Chondrocyte (in vitro differentiated cells): ENCODE measurements around the gene MCCC2. TPM values are rescaled to one million over a fixed set of nuclear protein-coding genes. Genes with fewer than 3 reads are reported as not detected.

Source experiments
- DNase-seq: peaks from one replicate; pipeline ENCODE4 v3.0.0; 2021; ENCODE audit warnings: mixed read lengths, low spot score
- H3K27ac Mint-ChIP-seq: one replicate; pipeline ENCODE4 v1.8.0; 2021; ENCODE audit warnings: mild to moderate bottlenecking, moderate library complexity, mixed read lengths; ENCODE audit not compliant: unreplicated experiment
- H3K27me3 Mint-ChIP-seq: 2 replicates; pipeline ENCODE4 v1.8.0; 2021; ENCODE audit warnings: low read depth, mixed read lengths
- H3K36me3 Mint-ChIP-seq: 2 replicates; pipeline ENCODE4 v1.8.0; 2021; ENCODE audit warnings: low read depth, mixed read lengths
- H3K4me1 Mint-ChIP-seq: 2 replicates; pipeline ENCODE4 v1.8.0; 2021; ENCODE audit warnings: low read depth, mild to moderate bottlenecking, mixed read lengths
- H3K4me3 Mint-ChIP-seq: one replicate; pipeline ENCODE4 v1.8.0; 2021; ENCODE audit warnings: mild to moderate bottlenecking, moderate library complexity, mixed read lengths; ENCODE audit not compliant: unreplicated experiment
- H3K9me3 Mint-ChIP-seq: 2 replicates; pipeline ENCODE4 v1.8.0; 2021; ENCODE audit warnings: low read depth, mixed read lengths
- total RNA-seq: library from RNA; stranded (reverse); gene quantifications from 3 replicates; pipeline ENCODE4 v1.2.1, GENCODE V29; 2021
- TF ChIP-seq, protein P1 (sequence below): fragments of 200-600 bp; sonication (generic); IDR thresholded peaks from 2 replicates; pipeline ENCODE4 v1.5.0; 2021; ENCODE audit warnings: antibody characterized with exemption, mild to moderate bottlenecking, moderate library complexity

MCCC2 gene
- total RNA-seq, 1 donor from 2014 or later = 20.5 TPM

DNA sequence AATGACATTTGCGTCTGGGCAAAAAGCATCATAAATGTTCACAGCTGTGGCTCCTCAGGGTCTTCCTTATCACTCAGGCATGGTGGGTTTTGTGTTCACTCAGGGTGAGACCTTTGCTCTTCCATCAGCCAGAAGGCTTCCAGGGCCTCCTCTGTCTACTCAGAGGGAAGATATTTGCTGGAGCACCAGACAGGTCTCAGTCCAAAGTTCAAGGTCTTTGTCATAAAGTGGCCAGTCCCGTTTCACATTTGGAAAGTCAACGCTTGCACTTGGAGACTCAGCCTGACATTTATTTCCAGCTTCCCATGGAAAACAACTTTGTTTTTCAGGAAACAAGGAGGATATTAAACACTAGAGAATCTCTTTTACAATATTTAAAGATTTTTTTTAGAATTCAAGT is 119.8 kb downstream of the MCCC2 start:
- Mint-ChIP-seq H3K27me3 (peaks cover 61% of the 10 kb centered on the region), H3K4me1 (no peaks in the 10 kb centered on the region), H3K27ac (no peak overlapping the region), H3K36me3 (no peaks in the 10 kb centered on the region), H3K9me3 (no peaks in the 10 kb centered on the region), H3K4me3 (no peak overlapping the region)
- TF ChIP-seq, protein P1, sequence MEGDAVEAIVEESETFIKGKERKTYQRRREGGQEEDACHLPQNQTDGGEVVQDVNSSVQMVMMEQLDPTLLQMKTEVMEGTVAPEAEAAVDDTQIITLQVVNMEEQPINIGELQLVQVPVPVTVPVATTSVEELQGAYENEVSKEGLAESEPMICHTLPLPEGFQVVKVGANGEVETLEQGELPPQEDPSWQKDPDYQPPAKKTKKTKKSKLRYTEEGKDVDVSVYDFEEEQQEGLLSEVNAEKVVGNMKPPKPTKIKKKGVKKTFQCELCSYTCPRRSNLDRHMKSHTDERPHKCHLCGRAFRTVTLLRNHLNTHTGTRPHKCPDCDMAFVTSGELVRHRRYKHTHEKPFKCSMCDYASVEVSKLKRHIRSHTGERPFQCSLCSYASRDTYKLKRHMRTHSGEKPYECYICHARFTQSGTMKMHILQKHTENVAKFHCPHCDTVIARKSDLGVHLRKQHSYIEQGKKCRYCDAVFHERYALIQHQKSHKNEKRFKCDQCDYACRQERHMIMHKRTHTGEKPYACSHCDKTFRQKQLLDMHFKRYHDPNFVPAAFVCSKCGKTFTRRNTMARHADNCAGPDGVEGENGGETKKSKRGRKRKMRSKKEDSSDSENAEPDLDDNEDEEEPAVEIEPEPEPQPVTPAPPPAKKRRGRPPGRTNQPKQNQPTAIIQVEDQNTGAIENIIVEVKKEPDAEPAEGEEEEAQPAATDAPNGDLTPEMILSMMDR = no peak
- DNase-seq = no peak

Other genes with a start within 250 kb of the MCCC2 start
- gene BDP1, start 131.7 kb upstream of the MCCC2 start, total RNA-seq = 19.1 to 27.7 TPM (median 19.4 TPM) in 3 replicates
- not detected in 3 replicates for gene CARTPT, start 131.9 kb downstream of the MCCC2 start, total RNA-seq